Measurements from ENCODE around the gene RTP2.

RTP2 gene

DNA sequence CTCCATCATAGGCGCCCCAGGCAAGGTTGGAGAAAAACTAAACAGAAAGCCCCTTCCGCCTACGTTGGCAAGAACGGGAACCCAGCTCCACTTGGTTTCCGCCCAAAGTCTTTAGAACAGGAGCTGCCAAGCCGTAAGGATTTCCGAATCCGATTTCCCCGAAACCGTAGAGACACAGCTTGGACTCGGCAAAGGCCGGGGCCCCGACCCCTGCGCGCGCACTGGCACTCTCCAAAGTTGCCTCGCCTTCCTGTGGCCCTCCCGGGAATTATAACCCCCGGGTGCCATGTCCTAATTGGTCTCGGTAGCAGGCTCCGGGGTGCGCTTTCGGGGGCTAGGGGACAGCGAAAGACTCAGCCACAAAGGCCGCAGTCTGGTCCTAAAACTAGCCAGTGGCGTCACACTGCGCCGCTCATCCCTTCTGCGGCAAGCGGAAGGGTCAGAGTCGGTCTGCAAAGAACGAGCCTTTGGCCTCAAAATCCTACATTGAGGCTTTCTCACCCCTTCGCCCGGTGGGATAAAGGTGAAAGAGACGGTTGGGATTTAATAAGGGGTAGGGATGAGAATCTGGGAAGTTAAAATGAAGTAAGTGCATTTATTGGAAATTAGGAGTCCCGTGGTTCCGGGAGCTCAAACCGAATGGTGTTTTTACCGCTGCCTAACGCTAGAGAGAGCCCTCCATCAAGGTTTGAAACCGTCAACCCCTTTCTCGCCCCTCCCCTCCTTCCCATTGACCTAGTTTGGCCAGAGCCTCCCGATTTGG lies 36.2 kb upstream of the RTP2 start:
- peak; percentile 85 for DNase-seq (ENCODE audit: low spot score)

DNA sequence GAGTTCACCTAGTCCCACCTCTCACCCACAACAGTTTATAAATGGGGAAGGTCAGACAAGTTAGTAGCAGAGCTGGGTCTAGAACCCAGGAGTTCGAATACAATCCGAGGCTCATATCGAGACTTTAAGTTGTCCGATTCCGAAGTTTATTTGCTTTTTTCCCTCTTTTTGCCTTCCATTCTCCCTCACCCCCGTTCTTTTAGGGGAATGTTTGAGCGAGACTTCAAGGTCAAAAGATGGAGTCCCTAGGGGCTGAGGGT lies 35.6 kb upstream of the RTP2 start:
- no peak for DNase-seq (ENCODE audit: low spot score)

- DNase-seq (ENCODE audit: low spot score): peak; percentile 72
These were observed 35.2 kb upstream of the RTP2 start for GRCh38 chr3:187737368-187738070.

- DNase-seq (ENCODE audit: low spot score): no peak
These were observed 34.6 kb upstream of the RTP2 start for GRCh38 chr3:187737006-187737367.

DNA sequence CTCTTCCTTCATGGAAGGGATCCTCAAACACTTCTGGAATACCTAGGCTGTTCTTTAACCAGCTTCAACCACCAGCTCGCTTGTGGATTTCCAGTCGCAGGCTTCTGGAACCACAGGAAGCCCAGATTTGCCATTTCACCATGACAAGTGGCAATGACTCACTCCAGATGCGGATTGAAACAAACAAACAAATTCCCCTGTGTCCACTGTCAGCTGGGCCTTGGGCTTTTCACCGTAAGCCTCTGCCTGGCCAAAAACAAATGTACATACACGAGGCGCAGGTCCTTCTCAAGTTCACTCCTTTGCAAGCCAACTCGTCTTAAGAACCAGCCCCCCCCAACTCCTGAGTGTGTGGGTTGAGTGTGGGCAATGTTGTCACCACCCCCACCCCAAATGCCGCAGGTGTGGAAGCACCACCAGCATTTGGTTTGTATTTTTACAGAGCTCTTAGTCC lies 34.1 kb upstream of the RTP2 start:
- no peak for DNase-seq (ENCODE audit: low spot score)

- no peak for DNase-seq (ENCODE audit: low spot score)
These were observed 33.5 kb upstream of the RTP2 start for GRCh38 chr3:187735837-187736236.

- no peak for DNase-seq (ENCODE audit: low spot score)
These were observed 33.0 kb upstream of the RTP2 start for GRCh38 chr3:187735383-187735782.

DNA sequence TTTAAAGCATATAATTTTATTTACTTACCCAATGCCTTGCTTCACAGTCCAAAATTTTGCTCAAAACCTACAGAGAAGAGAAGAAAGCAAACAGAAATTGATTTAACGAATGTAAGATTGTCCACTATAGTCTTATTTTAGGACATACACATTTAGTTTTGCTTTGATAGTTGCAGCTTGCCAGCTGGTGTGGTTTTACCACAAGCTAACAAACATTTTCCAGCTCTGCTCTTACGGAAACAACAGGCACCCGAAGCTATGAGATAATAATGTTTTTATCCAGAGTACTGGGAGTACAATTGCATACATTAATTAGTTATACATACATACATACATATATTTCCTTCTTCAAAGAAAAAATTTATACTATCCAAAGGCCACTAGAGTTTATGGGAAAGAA lies 32.5 kb upstream of the RTP2 start:
- DNase-seq (ENCODE audit: low spot score): no peak

- DNase-seq (ENCODE audit: low spot score): no peak
These were observed 31.0 kb upstream of the RTP2 start for GRCh38 chr3:187733371-187733770.

DNA sequence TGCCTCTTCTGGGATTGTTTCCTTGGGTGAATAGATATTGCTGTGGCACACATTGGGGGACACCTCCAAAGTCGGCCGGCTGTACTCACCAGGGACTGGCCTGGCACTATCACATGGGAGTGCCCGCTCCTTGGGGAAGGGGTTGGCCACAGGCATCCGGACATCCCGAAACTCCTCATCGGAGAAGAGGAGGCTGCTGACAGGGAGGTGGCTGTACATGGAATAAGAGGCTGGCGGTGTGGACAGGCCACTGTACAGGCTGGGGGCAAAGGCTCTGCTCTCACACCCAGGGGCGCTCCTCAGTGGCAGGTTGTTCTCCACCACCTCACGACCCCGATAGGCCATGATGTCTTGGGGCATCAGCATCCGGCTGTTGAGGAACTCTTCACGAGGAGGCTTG lies 27.2 kb upstream of the RTP2 start:
- DNase-seq (ENCODE audit: low spot score): no peak

- no peak for DNase-seq (ENCODE audit: low spot score)
These were observed 26.7 kb upstream of the RTP2 start for GRCh38 chr3:187728940-187729583.

DNA sequence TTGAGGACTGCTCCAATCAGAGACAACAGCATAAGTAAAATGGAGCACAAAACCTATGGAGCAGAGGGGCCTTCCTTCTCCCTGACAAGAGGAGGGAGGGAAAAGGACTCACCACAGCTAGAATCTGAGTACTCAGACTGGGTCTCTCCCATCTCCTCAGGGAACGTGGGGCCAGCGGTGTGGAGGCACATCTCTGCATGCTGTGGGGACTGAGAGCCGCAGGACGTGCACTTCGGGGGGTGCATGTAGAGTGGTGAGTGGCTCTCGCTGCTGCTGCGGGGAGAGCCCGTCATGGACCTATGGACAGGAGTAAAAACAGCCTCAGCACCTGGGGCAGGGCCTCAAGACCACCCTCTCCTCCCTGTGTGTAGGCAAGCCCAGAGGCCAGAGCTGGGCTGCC lies 25.9 kb upstream of the RTP2 start:
- DNase-seq (ENCODE audit: low spot score): no peak

DNA sequence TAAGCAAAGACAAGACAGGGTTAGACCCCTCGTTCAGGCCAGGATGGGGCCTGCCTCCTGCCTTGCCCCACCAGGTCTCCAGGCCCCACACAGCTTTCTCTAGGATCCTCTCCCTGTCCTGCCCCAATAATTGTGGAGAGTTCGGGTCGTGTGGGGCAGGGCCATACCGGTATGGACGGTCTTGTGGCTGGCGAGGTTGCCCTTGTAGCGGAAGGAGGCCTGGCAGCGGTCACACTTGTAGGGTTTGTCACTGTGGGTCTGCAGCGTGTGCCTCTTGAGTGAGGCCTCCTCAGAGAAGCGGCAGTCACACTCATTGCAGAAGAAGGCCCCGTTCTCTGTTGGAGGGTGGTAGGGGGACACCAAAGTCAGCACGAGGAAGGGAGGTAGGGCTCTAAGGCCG lies 24.2 kb upstream of the RTP2 start:
- no peak for DNase-seq (ENCODE audit: low spot score)

- DNase-seq (ENCODE audit: low spot score): no peak
These were observed 23.5 kb upstream of the RTP2 start for GRCh38 chr3:187725653-187726370.

DNA sequence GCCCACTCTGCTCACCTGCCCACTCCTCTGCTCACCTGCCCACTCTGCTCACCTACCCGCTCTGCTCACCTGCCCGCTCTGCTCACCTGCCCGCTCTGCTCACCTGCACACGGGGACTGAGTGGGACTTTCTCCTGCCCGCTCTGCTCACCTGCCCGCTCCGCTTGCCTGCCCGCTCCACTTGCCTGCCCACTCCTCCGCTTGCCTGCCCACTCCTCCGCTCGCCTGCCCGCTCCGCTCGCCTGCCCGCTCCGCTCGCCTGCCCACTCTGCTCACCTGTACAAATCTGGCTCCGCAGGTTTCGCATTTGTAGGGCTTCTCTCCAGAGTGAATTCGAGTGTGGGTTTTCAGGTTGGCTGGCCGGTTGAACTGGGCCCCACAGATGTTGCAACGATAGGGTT lies 22.9 kb upstream of the RTP2 start:
- no peak for DNase-seq (ENCODE audit: low spot score)

DNA sequence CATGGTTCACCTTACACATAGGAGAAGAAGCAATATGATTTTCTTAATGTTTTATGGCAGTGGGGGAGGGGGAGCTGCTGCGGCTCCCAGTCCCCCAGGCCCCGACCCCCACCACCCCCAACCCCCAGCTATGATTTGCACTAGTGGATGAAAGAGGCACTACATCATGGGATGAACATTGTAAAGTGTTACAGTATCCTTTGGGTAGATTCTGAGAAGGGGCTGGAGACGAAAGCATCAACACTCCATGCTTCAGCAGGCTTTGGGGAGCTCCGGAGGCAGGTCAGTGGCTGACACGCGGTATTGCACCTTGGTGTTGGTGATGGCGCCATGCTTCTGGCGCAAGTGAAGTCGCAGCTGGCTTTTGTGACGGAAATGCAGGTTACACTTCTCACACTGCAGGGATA lies 19.9 kb upstream of the RTP2 start:
- no peak for DNase-seq (ENCODE audit: low spot score)

DNA sequence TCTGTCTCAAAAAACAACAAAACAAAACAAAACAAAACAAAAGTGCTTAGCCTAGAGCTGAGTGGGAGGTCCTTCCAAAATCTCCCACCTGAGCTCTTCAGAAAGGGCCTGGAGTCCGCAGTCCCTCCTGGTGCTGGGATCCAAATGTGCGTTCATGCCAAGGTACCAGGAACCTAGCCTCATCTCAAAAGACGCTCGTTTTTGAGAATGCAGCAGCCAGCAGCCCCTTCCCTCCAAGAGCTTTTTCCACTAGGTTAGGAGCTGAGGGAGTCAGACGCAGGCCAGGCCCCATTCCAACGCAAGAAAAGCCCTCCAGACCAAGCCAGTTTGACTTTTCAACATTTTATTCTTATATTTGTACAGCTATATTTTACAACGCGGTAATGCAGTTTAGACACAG lies 18.7 kb upstream of the RTP2 start:
- DNase-seq (ENCODE audit: low spot score): no peak

- DNase-seq (ENCODE audit: low spot score): no peak
These were observed 17.9 kb upstream of the RTP2 start for GRCh38 chr3:187720337-187720670.

DNA sequence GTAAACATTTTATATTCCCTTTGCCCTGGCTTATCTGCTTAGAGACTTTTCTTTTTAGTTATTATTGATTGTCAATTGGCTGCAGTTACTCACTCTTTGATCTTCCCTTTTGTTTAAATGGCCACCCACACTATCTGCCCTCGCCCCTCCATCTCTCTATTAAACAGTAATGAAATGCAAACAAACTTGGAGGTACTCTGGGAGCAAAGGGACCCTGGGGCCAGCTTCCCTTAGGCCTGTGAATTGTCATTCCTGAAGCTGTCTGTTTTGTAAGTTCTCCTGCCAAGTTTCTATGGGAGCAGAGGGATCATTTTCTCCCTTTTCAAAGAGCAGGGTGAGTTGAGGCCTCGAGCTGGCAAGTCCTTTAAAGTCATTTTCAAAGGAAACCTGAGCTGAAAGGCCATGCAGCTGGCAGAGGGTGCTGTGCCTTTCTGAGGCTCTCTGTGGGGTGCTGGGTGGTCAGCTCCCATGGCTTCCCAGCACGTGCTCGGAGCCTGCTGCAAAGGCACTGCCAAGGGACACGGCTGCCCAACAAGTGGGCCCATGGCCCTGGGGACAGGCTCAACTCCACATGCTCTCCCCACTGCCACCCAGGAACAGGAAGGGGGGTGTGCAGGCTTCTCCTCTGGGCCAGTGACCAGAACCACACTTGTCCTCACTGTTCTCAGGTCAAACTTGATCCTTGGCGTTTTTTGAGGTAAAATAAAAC lies 17.4 kb upstream of the RTP2 start:
- DNase-seq (ENCODE audit: low spot score): no peak

- no peak for DNase-seq (ENCODE audit: low spot score)
These were observed 16.4 kb upstream of the RTP2 start for GRCh38 chr3:187718802-187719201.

GRCh38 chr3:187717572-187717971 lies 15.2 kb upstream of the RTP2 start:
- DNase-seq (ENCODE audit: low spot score): no peak

DNA sequence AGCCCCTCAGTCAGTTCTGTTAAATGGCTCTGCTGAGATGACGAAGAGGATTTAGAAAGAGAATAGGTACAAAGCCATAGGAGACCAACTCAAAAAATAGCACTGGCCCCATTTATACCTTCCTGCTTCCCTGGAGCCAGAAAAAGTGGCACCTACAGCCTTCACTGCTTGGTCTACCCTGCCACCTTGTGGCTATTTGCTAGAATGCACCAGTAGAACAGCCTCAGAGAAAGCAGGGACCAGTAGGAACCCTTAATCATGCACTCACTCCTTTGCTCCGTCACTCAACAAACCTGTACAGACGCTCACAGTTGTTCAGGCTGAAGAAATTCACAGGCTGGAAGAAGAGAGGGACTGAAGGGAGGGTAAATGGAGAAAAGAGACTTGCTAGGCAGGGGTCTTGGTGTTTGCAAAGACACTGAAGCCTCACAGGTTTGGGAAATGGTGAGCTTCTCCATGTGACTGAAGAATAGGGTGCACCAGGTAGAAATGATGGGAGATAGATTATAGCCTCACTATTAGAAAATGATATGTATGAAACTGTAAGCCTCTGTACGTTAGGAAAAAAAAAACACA lies 12.1 kb upstream of the RTP2 start:
- DNase-seq (ENCODE audit: low spot score): peak; percentile 76
